GM20000 (cell line): ENCODE measurements around the gene KCNK10.

ENCODE experiments used
- DNase-seq: peaks from one replicate; pipeline ENCODE4 v3.0.0; 2012; ENCODE audit warnings: low spot score
- TF ChIP-seq, protein P1 (sequence below): IDR thresholded peaks from 2 replicates; pipeline ENCODE4 v1.5.1; 2012; ENCODE audit warnings: mild to moderate bottlenecking, control low read depth; ENCODE audit errors: extremely low read depth, missing control alignments

Gene KCNK10

DNA sequence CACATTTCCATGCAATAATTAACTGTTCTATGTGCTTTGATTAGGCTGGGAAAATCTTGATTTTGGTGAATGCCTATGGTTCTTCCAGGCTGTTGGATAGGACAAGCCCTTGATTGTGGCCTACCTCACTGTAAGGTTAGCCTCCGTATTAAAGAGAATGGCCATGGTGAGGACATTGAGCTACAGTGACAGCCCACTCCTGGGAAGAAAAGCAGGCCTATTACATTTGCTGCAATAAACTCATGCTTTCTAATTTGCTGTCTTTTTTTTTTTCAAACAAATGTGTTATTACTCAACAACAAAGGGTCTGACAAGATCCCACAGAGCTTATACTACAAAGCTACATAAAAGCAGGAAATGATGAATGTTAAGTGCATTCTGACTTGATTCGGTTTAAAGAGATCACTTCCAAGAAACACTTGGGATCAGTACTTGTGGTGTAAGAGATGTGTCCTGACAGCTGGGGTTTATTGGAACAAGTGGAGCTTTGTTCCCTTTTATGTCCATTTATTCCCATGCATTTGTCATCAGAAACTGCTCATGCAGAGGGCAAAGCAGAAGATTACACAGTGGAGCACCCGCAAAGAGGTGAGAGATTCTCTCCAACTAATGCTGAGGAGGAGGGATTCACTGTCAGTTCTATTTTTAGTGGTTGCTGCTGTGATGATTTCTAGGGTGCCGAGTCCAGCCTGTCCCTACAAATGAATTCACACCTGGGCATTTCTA lies 29.1 kb upstream of the KCNK10 start:
- TF ChIP-seq, protein P1, sequence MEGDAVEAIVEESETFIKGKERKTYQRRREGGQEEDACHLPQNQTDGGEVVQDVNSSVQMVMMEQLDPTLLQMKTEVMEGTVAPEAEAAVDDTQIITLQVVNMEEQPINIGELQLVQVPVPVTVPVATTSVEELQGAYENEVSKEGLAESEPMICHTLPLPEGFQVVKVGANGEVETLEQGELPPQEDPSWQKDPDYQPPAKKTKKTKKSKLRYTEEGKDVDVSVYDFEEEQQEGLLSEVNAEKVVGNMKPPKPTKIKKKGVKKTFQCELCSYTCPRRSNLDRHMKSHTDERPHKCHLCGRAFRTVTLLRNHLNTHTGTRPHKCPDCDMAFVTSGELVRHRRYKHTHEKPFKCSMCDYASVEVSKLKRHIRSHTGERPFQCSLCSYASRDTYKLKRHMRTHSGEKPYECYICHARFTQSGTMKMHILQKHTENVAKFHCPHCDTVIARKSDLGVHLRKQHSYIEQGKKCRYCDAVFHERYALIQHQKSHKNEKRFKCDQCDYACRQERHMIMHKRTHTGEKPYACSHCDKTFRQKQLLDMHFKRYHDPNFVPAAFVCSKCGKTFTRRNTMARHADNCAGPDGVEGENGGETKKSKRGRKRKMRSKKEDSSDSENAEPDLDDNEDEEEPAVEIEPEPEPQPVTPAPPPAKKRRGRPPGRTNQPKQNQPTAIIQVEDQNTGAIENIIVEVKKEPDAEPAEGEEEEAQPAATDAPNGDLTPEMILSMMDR = no peak
- DNase-seq = no peak

DNA sequence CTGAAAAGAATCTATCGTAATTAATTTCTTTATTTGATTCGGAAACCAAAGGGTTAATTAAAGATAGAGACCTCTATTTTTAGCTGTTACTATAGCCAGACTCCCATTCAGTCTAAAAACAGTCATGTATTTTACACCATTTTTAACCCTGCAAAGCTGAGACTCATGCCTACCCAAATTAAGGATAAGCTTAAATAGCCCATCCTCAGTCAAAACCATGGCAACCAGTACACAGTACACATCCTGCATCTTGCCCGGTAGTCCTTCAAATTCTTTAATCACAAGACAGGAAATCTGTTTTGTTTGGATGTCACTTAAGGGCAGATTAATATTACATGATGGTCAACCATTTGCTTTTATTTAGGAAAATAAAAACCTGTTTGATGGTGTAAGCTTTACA lies 25.5 kb upstream of the KCNK10 start:
- TF ChIP-seq, protein P1 = no peak
- DNase-seq = no peak

DNA sequence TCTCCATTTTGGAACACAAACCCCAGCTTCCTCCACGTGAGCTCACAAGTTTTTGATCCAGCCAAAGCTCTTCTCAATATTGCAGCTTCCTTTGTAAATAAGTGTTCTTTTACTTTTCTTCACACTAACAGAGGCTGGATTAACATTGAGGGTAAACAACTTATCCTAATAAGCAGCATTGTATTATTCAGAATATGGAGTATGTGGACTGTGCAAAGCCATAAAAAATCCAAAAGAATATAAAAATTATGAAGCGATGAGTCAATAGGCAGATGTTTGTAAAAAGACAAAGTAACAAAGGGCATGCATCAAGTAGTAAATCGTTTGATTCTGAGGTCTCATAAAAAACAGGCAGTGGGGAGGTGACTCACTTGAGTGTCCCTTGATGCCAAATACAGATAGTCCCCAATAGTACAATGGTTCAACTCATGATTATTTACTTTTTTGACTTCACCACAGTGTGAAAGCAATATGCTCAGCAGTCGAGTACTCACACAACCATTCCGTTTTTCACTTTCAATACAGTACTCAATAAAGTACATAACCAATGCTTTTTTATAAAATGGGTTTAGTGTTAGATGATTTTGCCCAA lies 23.1 kb upstream of the KCNK10 start:
- TF ChIP-seq, protein P1 = no peak
- no peak for DNase-seq

DNA sequence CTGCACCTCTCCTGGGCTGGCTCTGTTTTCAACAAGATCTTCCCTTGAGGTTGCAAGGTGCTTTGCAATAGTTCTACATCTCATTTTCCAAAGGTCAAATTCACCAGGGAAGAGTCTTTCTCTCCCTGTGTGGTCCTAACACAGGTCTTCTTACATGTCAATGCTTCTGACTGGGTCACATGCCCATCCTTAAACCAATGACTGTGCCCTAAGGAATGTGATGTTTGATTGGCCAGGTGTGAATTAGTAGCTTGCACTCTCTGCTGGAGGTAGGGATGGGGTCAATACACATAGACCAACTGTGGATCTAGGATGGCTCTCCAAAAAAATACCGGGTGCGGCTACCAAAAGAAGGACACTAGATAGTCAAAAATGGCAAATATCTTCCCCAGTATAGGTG lies 19.9 kb upstream of the KCNK10 start:
- no peak for DNase-seq

DNA sequence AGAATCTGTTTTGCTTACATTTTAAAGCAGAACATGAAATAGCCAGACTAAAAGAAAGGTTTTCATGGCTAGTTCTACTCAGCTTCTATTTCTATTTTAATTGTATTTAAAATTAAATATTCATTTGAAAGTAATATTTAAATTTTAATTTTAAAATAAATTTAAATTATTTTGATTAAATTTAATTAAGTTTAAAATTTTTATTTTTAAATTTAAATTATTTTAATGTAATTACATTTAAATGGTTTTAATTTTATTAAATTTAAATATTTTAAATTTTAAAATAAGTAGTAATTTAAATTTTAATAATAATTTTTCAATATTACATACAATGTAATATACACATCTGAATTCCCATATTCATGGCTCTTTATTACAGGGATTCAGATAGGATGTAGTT lies 17.3 kb upstream of the KCNK10 start:
- TF ChIP-seq, protein P1 = no peak
- no peak for DNase-seq

More for the DNA sequence above, 19.9 kb upstream of the KCNK10 start:
- TF ChIP-seq, protein P1 = no peak

DNA sequence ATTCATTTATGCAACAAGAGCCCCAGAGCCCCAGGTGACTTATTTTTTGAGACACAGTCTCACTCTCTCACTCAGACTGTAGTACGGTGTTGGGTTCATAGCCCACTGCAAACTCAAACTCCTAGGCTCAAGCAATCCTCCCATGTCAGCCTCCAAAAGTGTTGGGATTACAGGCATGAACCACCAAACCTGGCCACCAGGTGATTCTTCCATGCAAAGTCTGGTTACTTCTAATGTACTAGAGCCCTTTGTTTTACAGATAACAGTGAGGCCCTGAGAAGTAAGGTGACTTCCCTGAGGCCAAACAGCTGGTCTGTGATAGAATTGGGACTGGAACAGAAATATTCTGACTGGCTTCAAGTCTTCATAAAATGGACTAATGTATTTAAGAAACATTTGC lies 10.0 kb upstream of the KCNK10 start:
- DNase-seq = no peak
- TF ChIP-seq, protein P1 = no peak

DNA sequence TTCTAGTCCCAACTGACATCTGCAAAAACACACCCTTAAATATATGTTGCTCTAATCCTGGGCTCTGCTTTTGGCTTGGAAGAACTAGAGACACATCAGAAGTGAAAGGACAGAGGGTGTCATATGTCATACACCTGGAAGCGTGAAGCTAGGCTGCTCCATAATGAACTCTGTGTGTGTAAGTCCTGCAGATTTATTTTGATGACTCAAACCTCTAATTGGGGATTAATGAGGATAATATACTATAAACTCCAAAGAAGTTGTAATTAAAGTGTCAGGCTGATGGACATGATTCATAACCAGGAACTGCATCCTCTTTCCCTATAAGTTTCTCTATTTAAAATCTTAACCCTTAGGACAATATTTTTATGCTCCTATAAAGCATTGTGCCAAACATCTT lies 4.4 kb upstream of the KCNK10 start:
- no peak for DNase-seq
- TF ChIP-seq, protein P1 = no peak
